HG03175 (cell line): ENCODE data around the gene CFAP97D2.
A peak's percentile ranks its signal among the peaks of the same experiment; 100 is the strongest.
"Not testable (repeated sequence)": the region's sequence is repeated elsewhere in the genome, so short reads cannot be mapped to it uniquely, and the experiment has no call there.

Source experiments
- ATAC-seq: cut with Tn5 transposase; IDR thresholded peaks from one replicate; pipeline ENCODE4 v1.9.1; 2021; ENCODE audit warnings: mild to moderate bottlenecking, moderate library complexity; ENCODE audit not compliant: unreplicated experiment

Gene CFAP97D2

DNA sequence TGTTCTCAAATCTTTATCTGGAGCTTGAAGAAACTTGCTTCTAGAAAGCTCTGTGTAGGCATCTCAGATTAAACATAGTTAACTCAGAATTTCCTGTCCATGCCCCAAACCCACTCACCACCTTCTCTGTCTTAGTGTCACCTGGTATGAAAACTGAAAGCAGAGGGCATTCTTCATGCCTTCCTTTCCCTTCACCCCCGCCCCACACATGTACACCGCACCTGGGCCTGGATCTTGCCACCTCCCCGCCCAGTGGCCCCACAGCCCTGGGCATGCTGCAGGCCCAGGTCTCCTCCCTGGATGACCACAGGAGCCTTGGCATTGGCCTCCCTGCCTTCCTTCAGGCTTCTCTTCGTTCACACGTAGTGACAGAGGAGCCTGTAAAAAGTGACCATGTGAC, 15.8 kb downstream of the CFAP97D2 start:
- no peak for ATAC-seq

GRCh38 chr13:114196629-114197028, 17.6 kb downstream of the CFAP97D2 start:
- no peak for ATAC-seq

GRCh38 chr13:114198556-114198955, 19.5 kb downstream of the CFAP97D2 start:
- no peak for ATAC-seq

DNA sequence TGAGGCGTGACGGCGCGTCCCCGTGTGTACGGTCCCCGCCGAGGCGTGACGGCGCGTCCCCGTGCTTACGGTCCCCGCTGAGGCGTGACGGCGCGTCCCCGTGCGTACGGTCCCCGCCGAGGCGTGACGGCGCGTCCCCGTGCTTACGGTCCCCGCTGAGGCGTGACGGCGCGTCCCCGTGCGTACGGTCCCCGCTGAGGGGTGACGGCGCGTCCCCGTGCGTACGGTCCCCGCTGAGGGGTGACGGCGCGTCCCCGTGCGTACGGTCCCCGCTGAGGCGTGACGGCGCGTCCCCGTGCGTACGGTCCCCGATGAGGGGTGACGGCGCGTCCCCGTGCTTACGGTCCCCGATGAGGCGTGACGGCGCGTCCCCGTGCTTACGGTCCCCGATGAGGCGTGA, 20.5 kb downstream of the CFAP97D2 start:
- ATAC-seq: not testable (repeated sequence)

GRCh38 chr13:114199954-114200353, 20.9 kb downstream of the CFAP97D2 start:
- ATAC-seq: no peak

DNA sequence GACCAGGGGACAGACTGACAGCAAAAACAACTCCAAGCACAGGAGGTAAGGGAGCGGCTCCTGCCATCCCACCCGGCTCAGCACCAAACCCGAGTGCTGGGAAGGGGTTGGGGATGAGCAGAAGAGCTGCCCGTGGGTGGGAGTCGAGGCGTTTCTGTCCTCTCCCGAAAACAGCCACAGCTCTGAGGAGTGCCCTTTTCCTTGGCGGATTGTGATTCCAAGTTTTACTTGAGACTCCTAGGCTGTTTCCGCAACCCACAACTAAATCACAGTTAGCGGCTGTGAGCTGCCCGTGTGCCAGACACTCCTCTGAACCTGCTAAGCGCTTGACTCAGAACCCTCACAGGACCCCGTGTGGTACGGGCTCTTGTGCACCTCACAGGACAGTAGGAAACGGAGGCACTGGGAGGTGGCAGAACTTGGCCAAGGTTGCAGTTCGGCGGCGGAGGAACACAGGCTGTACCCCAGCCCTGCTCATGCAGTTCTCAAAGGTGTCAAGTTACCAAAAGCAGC, 21.4 kb downstream of the CFAP97D2 start:
- ATAC-seq: no peak

- no peak for ATAC-seq
These were observed 23.5 kb downstream of the CFAP97D2 start for GRCh38 chr13:114202581-114202980.

DNA sequence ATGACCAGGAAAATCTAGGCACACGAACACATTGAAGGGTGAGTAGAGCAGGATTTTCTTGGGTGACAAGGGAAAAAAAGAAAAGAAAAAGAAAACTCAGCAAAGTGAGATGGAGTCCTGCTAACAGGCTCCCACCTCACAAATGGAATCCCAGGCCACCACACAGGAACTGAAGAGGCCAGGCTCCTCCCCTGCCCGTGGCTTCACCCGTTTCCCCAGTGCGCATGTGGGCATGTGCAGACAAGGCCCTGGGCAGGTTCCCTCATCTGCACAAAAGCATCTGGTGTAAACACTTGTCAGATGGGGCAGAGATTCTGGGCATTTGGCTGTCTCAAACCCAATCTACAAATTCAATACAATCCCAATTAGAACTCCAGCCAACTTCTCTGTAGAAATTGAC, 24.5 kb downstream of the CFAP97D2 start:
- ATAC-seq: no peak

DNA sequence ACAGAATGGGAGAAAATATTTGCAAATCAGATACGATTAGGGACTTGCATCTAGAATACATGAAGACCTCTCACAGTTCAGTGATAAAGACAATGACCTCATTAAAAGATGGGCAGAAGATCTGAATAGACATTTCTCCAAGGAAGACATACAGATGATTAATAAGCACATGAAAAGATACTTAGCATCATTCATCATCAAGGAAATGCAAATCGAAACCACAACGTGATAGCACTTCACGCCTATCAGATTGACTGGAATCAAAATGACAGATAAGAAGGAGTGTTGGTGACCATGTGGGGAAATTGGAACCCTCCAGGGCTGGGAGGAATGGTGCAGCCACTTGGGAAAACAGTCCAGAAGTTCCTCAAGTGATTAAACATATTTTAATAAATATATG, 25.8 kb downstream of the CFAP97D2 start:
- ATAC-seq: no peak

- ATAC-seq: no peak
These were observed 29.1 kb downstream of the CFAP97D2 start for GRCh38 chr13:114208134-114208533.

DNA sequence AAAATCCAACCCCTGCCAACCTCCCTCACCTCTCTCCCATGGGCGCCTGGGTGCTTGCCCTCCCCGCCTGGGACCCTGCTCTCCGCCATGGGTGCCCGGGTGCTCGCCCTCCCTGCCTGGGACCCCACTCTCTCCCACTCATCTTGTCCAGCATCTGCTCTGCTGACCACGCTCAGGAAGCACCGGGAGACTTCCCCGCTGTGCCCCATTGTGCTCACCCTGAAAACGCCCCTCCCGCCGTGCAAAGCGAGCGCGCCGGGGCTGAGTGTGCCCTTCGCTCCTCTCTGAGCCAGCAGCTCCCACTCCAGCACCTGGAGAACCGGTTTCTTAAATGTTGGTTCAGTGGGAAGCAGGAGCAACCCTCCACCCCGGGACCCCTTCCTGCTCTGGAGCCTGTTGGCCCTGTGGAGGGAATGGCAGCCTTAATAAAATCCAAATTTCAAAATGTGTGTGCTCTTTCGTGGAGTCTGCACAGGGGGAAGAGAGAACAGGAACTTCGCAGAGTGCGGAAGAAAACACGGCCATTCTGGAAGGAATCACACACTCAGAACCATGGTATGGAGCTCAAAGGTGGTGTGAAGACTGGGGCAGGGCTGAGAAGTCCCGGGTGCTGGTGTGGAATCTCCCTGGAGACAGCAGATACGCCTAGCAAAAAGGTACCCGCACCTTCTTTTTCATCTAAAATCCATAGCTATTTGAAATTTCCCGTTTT, 32.5 kb downstream of the CFAP97D2 start:
- ATAC-seq: no peak

DNA sequence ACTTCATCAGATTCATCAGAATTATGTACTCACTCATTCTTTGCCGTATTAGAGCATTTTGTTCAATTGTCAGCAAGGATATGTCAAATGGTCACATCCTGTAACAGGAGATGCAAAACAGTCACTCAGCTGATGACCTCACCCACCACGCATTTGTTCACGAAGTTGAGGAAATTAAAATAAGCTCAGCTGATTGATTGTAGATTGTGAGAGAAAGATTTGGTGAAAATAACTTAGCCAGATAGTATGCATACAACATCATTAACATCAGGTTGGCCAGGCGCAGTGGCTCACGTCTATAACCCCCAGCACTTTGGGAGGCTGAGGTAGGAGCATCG, 33.1 kb downstream of the CFAP97D2 start:
- ATAC-seq: no peak

DNA sequence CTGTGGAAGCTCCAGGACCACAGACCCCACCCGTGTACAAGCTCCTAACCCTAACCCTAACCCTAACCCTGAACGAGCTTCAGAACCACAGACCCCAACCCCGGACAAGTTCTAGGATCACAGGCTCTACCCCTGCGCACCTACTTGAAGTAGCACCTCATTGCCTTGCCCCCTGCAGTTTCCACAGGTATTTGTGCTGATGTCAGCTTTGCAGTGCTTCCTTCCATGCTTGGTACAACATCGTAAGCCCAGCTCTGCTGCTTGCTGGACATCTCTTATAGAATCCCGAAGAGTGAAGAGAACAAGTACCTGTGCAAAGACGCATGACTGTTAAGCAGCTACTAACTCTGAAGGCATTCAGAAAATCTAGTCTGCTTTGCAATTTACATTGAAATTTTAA, 34.9 kb downstream of the CFAP97D2 start:
- ATAC-seq: no peak

DNA sequence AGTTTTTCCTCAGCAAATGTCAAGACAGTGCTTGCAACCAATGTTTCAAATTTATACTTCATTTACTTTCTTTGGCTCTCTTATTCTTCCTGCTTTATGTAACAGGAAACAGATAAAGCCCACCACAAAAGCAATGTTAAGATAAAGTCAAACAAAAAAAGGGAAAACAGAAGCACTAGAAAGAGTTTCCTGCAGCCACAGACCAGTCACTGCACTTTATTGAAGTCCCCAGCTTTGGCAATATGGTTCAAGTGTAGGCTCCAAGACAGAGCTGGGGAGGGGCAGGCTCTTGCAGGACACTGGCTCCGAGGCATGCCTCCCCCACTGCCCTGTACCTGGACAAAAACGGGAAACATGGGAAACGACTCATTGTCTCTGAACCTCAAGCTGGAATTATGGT, 40.3 kb downstream of the CFAP97D2 start:
- ATAC-seq: no peak

DNA sequence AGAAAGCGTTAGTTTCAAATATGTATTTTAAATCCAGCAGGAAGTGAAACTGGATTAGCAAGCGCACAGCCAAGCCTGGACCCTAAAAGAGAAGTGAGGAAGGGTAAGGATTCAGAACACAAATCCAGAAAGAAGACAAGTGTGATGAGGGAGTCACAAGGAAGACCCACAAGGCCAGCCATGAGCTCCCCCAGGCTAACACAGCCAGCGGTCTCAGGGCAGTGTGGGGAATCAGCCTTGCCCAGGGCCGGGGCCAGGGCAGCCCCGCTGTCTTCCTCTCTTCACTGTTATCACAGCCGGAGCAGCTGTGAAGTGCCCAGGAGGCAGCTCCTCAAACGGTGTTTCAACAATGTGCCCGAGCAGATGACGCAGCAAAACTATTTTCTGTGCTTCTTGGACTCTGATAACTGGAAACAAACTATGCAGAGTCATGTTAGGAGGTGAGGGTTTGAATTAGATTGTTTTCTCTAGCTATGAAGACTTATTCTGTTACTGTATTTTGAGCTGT, 43.5 kb downstream of the CFAP97D2 start:
- no peak for ATAC-seq

- no peak for ATAC-seq
These were observed 45.1 kb downstream of the CFAP97D2 start for GRCh38 chr13:114224201-114224600.

DNA sequence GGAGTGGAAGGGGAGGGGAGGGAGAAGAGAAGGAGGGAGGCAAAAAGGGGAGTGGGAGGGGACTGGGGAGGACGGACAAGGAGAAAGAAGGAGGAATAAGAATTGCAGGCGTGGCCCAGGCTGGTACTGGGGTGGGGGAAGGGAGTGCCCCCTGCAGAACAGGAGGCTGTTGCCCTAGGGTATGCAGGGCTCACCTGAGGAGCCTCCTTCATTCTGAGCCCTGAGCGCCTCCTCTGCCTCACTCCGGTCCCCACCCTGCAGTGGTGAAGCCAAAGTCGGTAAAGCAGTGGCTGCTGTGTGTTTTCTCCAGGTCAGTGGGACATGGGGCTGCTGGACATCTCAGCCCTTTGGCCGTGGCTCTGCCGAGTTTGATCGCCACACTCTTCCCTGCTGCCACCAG, 46.6 kb downstream of the CFAP97D2 start:
- no peak for ATAC-seq

GRCh38 chr13:114226088-114226487, 47.0 kb downstream of the CFAP97D2 start:
- ATAC-seq: no peak

GRCh38 chr13:114226699-114227323, 47.8 kb downstream of the CFAP97D2 start:
- ATAC-seq: peak; percentile 86

- no peak for ATAC-seq
These were observed 48.5 kb downstream of the CFAP97D2 start for GRCh38 chr13:114227528-114227927.

GRCh38 chr13:114228176-114228575, 49.1 kb downstream of the CFAP97D2 start:
- no peak for ATAC-seq

DNA sequence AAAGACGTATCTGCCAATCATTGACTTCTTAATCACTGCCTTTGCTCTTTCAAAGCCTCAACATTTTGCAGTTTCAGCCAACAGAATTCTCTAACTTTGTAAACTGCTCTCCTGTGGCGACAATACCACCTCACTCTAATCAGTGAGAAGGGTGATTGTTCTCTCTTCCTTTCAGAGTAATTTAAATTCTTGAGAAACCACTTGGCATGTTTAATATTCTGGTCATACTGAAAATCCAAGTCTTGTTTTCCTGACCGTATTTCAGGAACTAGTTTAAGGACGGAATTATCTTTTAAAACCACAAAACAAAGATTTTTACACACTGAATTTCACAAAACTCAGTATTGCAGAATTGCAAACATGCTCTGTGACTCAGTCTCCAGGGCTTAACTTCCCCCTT, 50.4 kb downstream of the CFAP97D2 start:
- ATAC-seq: no peak
